Left ventricle myocardium inferior (tissue), 1 donor: ENCODE measurements around the gene C3orf20. TPM values are rescaled to one million over a fixed set of nuclear protein-coding genes. Genes with fewer than 3 reads are reported as not detected.

Experiments
- DNase-seq: peaks from one replicate; pipeline ENCODE4 v3.0.0-alpha.2; 2020
- H3K27ac ChIP-seq: fragments of 200-600 bp; replicated peaks from 2 replicates; pipeline ENCODE4 v1.8.0; 2021
- H3K27me3 ChIP-seq: fragments of 200-600 bp; 2 replicates; pipeline ENCODE4 v1.8.0; 2021; ENCODE audit warnings: low read depth
- H3K36me3 ChIP-seq: fragments of 200-600 bp; 2 replicates; pipeline ENCODE4 v1.8.0; 2021
- H3K4me1 ChIP-seq: fragments of 200-600 bp; 2 replicates; pipeline ENCODE4 v1.8.0; 2021
- H3K4me3 ChIP-seq: fragments of 200-600 bp; 2 replicates; pipeline ENCODE4 v1.8.0; 2021; ENCODE audit warnings: mild to moderate bottlenecking, moderate library complexity
- H3K9me3 ChIP-seq: fragments of 200-600 bp; replicated peaks from 2 replicates; pipeline ENCODE4 v1.8.0; 2021
- CTCF ChIP-seq: fragments of 200-600 bp; IDR thresholded peaks from 2 replicates; pipeline ENCODE4 v1.8.0; 2021; ENCODE audit warnings: antibody characterized with exemption, mild to moderate bottlenecking, borderline replicate concordance
- intact Hi-C: fragments of 100-400 bp; cut with micrococcal nuclease; formaldehyde crosslinking; loops from one replicate; pipeline ENCODE4 v1.11.0; 2022
- total RNA-seq: library from RNA; stranded (reverse); fragmentation: NEBNext Ultra II Directional; extraction: Animal tissue kit (Norgen Biotek cat#: 25700); gene quantifications from one replicate; pipeline ENCODE4 v1.2.1, GENCODE V29; 2021
- donor health status: DM: no; HTN: yes; CAD: no; lungs with severe emphysema.

Gene C3orf20
- total RNA-seq, 1 donor from 2014 or later, result not detected

GRCh38 chr3:14770591-14770990, 95.7 kb downstream of the C3orf20 start:
- H3K4me1 ChIP-seq, result no peaks in the 10 kb centered on the region
- no peak overlapping the region for H3K27ac ChIP-seq
- DNase-seq, result no peak
- H3K27me3 ChIP-seq, result peaks cover 5% of the 10 kb centered on the region
- intact Hi-C loops, result no loop called here
- no peaks in the 10 kb centered on the region for H3K9me3 ChIP-seq
- no peak overlapping the region for H3K4me3 ChIP-seq
- no peak for TF ChIP-seq CTCF
- H3K36me3 ChIP-seq, result no peaks in the 10 kb centered on the region

GRCh38 chr3:14771593-14772497, 96.9 kb downstream of the C3orf20 start:
- DNase-seq, result no peak
- intact Hi-C loops, result no loop called here
- no peaks in the 10 kb centered on the region for H3K36me3 ChIP-seq
- H3K4me3 ChIP-seq, result no peak overlapping the region
- H3K4me1 ChIP-seq, result no peaks in the 10 kb centered on the region
- H3K27me3 ChIP-seq, result peaks cover 5% of the 10 kb centered on the region
- TF ChIP-seq CTCF, result no peak
- H3K9me3 ChIP-seq, result no peaks in the 10 kb centered on the region
- H3K27ac ChIP-seq, result no peak overlapping the region

GRCh38 chr3:14772533-14773138, 97.7 kb downstream of the C3orf20 start:
- Histone ChIP-seq H3K9me3 (peaks cover under 1% of the 10 kb centered on the region), H3K4me3 (no peak overlapping the region), H3K27me3 (peaks cover 5% of the 10 kb centered on the region), H3K27ac (no peak overlapping the region), H3K36me3 (no peaks in the 10 kb centered on the region), H3K4me1 (no peaks in the 10 kb centered on the region)
- no peak for TF ChIP-seq CTCF
- intact Hi-C loops, result no loop called here
- no peak for DNase-seq

GRCh38 chr3:14773281-14773680, 98.3 kb downstream of the C3orf20 start:
- H3K27ac ChIP-seq, result no peak overlapping the region
- TF ChIP-seq CTCF, result no peak
- no peaks in the 10 kb centered on the region for H3K36me3 ChIP-seq
- DNase-seq, result no peak
- peaks cover 5% of the 10 kb centered on the region for H3K27me3 ChIP-seq
- no peaks in the 10 kb centered on the region for H3K4me1 ChIP-seq
- intact Hi-C loops, result no loop called here
- peaks cover 7% of the 10 kb centered on the region for H3K9me3 ChIP-seq
- no peak overlapping the region for H3K4me3 ChIP-seq

GRCh38 chr3:14773691-14774128, 98.8 kb downstream of the C3orf20 start:
- Histone ChIP-seq H3K4me1 (no peaks in the 10 kb centered on the region), H3K27ac (no peak overlapping the region), H3K4me3 (no peak overlapping the region), H3K9me3 (peaks cover 12% of the 10 kb centered on the region), H3K36me3 (no peaks in the 10 kb centered on the region), H3K27me3 (peaks cover 5% of the 10 kb centered on the region)
- no peak for DNase-seq
- no peak for TF ChIP-seq CTCF
- intact Hi-C loops, result no loop called here
